Measurements from ENCODE around the gene ZNF786.

ZNF786 gene

DNA sequence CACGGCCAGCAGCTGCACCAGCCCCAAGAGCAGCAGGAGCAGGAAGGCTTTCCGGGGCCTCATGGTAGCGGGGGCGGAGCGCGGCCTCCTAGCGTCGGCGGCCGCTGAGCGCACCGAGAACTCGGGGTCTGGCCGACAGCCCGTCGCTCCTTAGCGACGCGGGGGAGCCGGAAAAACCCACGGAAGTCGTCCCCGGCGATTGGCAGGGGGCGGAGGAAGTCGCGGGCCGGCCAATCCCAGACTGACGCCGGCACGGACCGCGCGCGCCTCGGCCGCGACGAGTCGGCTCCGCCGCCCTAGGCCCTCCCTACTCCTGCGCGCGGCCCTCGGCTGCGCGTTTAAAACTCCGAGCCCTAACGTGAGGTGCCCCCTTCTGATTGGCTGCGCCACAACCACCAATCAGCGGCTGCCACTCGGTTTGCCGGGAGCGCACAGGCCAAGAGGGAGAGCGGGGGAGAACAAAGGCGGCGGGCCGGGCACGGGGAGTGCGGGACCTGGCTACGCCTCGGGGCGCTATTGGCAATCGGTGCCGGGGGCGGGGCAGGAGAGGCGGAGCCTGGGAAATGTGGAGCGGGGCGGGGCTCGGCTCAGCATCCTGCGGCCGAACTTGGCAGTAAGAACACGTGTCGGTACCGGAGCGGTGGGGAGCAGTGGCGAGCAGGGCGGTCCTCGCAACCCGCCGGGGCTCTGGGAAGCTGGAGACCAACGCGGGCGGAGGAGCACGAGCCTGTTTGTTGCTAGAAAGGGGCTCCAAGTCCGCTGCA is 62.0 kb downstream of the ZNF786 start, which contains the start of gene PDIA4:
PDIA4 (minus strand) TSS at position 160 of the 764 bp plus-strand sequence; CDS start at position 63, 97 bp downstream.
- no peak for FAIRE-seq

DNA sequence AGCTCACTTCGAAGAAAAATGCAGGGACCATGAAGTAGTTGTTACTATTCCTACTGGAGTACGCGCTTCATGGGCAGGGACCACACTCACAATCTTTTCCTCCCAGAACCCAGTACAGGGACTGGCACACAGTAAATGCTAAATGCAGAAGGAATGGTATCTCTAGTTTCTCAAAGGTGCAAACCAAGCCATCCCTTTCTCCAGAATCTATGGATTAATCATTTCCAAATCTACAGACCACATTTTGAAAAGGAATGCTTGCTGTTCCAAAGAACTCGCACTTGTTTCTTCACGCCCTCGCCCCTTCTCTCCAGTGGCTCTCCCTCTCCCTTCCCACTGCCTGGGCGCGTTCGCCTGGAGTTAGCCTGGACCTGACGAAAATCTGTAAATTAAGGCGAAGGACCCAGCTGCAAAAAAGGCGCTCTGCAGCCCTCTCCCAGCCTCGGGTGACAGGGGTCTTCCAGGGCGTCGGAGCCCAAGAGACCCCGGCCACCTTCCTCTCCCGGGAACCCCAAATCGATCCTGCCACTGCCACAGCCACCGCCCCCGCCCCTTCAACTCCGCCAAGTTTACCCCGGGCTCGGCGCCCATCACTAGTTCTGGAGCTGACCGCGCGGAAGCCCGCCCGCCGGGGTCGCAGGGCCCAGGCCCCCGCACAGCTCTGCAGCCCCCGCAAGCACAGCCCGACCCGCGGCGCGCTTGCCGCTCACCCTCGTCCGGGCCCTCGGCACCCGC is 62.7 kb downstream of the ZNF786 start:
- FAIRE-seq: no peak

DNA sequence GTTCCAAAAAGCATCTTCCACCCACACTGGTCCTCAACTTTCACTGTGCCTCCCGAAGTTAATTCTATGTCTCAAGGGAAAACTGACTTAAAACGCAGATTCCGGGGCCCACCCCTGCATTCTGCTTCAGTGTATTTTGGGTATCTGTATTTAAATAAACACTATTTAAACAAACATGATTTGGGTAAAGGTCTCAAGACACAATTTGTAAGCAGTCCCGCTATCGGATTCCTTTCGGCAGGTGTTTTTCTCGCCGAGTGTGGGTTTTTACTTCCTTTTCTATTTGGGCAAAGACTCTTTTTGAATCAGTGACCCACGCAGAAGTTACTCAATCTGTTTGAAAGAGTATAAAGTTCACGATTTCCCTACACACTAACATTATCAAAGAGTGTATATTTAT is 63.5 kb downstream of the ZNF786 start:
- FAIRE-seq: no peak

DNA sequence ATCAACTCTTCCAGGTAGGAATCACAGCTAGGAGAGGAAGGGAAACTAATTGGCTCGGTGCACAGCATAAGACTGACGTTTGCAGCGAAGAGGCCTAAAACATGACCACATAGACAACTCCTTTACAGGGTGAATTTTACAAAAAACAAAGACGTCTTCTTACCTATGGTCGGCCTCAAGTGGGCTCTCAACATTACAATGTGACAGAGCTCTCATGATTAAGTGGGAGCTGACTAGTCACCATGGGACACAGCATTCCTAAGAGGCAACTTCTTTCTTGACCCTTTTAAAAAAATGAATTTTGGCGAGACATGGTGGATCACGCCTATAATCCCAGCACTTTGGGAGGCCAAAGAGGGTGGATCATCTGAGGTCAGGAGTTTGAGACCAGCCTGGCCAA is 66.9 kb downstream of the ZNF786 start:
- FAIRE-seq: no peak

DNA sequence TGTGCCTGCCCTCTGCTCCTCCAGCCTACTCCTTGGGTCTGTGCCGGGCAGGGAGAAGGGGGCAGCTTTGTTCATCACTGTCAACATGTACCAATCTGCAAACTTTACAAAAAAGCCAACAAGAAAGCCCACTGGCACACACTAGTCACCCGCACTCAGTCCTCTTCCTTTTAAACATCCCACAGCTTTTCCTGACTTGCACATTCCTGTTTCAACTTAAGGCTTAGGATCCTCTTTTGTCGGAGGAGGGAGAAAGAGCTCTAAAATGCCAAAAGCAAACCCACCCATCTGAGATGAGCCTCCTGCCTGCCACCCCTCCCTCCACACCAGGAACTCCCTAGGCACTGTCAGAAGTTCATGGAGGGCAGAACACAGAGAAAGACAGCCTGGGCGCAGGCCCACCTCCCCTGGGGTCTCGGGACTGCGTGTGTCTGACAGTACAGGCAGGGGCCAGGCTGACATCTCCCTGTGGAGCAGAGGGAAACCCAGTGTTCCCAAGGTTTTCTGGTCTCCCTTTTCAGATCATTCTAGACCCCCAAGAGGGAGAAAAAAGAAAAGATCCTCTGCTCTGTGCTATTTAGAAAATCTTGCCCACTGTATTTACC is 67.7 kb downstream of the ZNF786 start:
- no peak for FAIRE-seq

DNA sequence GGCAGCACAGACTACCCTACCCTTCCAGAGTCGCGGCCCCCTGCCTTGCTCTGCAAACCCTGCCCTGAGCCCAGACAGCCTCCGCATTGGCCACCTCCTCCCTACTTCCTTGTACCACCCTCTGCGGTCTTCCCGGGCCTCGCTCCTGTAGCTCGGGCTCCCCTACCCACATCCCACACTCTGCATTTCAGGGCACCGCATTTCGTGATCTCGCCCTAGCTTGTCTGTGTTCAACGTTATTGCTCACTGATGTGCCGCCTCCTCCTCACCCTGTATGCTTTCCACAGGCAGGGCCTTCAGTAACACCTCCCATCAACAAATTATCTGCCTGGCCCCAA is 68.8 kb downstream of the ZNF786 start:
- no peak for FAIRE-seq

DNA sequence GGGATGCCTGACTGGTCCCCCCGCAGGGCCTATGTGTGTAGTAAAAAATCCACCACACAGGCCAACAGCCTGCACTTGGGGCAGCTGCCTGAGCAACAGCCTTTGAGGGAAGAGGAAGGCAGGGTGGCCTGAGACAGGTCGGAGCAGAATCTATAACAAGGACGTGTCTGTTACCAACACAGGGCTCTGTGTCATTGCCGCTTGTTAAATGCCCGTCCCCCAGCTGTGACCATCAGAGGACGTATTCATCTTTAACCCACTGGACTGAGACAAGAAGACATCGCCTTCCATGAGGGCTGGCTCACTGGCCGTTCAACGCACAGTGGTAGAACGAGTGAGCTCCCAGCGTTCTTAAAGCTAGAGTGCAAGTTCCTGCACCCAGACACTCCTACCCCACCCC is 70.0 kb downstream of the ZNF786 start:
- FAIRE-seq: no peak
